DND-41 (cell line): Measurements from ENCODE around the gene ZNF654.
"Not testable (repeated sequence)": the region's sequence is repeated elsewhere in the genome, so short reads cannot be mapped to it uniquely, and the experiment has no call there.

Experiments
- CTCF ChIP-seq: IDR thresholded peaks from 2 replicates; pipeline ENCODE4 v1.5.1; 2012; ENCODE audit warnings: borderline replicate concordance, low read length, moderate library complexity, mild to moderate bottlenecking; ENCODE audit not compliant: poor library complexity, severe bottlenecking; ENCODE audit errors: extremely low read depth
- EZH2 ChIP-seq: IDR thresholded peaks from 3 replicates; pipeline ENCODE4 v1.6.1; 2012; ENCODE audit warnings: borderline replicate concordance, low read depth, mild to moderate bottlenecking, moderate library complexity, low read length, inconsistent platforms; ENCODE audit not compliant: severe bottlenecking

- not testable (repeated sequence) for TF ChIP-seq EZH2, CTCF
Observed at GRCh38 chr3:88118603-88119002, 59.5 kb downstream of the ZNF654 start.
